OCI-LY7 (cell line): ENCODE results near the gene GATA2. TPM values are rescaled to one million over a fixed set of nuclear protein-coding genes. Genes with fewer than 3 reads are reported as not detected.

ENCODE experiments used
- BruUV-seq: library from RNA; stranded (reverse); fragments of 400-500 nt; replicated peaks from 2 replicates; lab custom pipeline; 2021; lab: Mats Ljungman, UMichigan
- CTCF ChIA-PET: fragments of 300-600 bp; sonication (Branson Sonifier 250); formaldehyde crosslinking; loops from one replicate; lab custom pipeline; 2022; ENCODE audit warnings: antibody characterized with exemption; ENCODE audit not compliant: unreplicated experiment; lab: Charles Lee
- POLR2A ChIA-PET: fragments of 300-600 bp; sonication (Branson Sonifier 250); formaldehyde crosslinking; loops from one replicate; lab custom pipeline; 2022; ENCODE audit warnings: antibody characterized with exemption; lab: Charles Lee
- DNase-seq: peaks from one replicate; pipeline ENCODE4 v3.0.0-alpha.2; 2015; ENCODE audit warnings: low spot score
- H2AFZ ChIP-seq: fragments of 200-600 bp; sonication (generic), shearing (Covaris generic); 2 replicates; pipeline ENCODE4 v1.6.1; 2014; ENCODE audit warnings: mild to moderate bottlenecking, antibody characterized with exemption, low read length, moderate library complexity
- H3K27ac ChIP-seq: fragments of 200-600 bp; sonication (generic); 2 replicates; pipeline ENCODE4 v1.5.1; 2014; ENCODE audit warnings: mixed run types, low read depth, mild to moderate bottlenecking, moderate library complexity, low read length, inconsistent platforms; ENCODE audit not compliant: poor library complexity, severe bottlenecking
- H3K36me3 ChIP-seq: fragments of 200-600 bp; sonication (generic); 2 replicates; pipeline ENCODE4 v1.6.1; 2014; ENCODE audit warnings: mild to moderate bottlenecking, antibody characterized with exemption, low read length, moderate library complexity, mixed read lengths; ENCODE audit not compliant: insufficient read depth
- H3K4me1 ChIP-seq: fragments of 200-600 bp; sonication (generic); 2 replicates; pipeline ENCODE4 v1.5.1; 2014; ENCODE audit warnings: mild to moderate bottlenecking, low read length; ENCODE audit not compliant: insufficient read depth, poor library complexity, severe bottlenecking
- H3K4me2 ChIP-seq: fragments of 200-600 bp; sonication (generic); 2 replicates; pipeline ENCODE4 v1.6.1; 2014; ENCODE audit warnings: mild to moderate bottlenecking, low read length
- H3K4me3 ChIP-seq: fragments of 200-600 bp; sonication (generic); 2 replicates; pipeline ENCODE4 v1.5.1; 2014; ENCODE audit warnings: mild to moderate bottlenecking, low read depth, low read length; ENCODE audit not compliant: poor library complexity, severe bottlenecking
- H3K79me2 ChIP-seq: fragments of 200-600 bp; sonication (generic); 2 replicates; pipeline ENCODE4 v1.6.1; 2016; ENCODE audit warnings: low read depth, mild to moderate bottlenecking, low read length, moderate library complexity, mixed read lengths; ENCODE audit not compliant: insufficient read depth
- H3K9me2 ChIP-seq: fragments of 200-600 bp; sonication (generic); 2 replicates; pipeline ENCODE4 v1.6.1; 2016; ENCODE audit warnings: mild to moderate bottlenecking, low read length, mixed read lengths; ENCODE audit not compliant: insufficient read depth
- H3K9me3 ChIP-seq: fragments of 200-600 bp; sonication (generic); 2 replicates; pipeline ENCODE4 v1.6.1; 2014; ENCODE audit warnings: mild to moderate bottlenecking, mixed run types, low read length, mixed read lengths
- H4K20me1 ChIP-seq: fragments of 200-600 bp; sonication (generic); 2 replicates; pipeline ENCODE4 v1.6.1; 2014; ENCODE audit warnings: mild to moderate bottlenecking, antibody characterized with exemption, low read length, moderate library complexity, mixed read lengths; ENCODE audit not compliant: insufficient read depth
- CTCF ChIP-seq: fragments of 200-600 bp; sonication (generic); conservative IDR thresholded peaks from 2 replicates; pipeline ENCODE4 v1.5.1; 2014; ENCODE audit warnings: mild to moderate bottlenecking, antibody characterized with exemption, low read length, moderate library complexity, mixed read lengths
- EZH2phosphoT487 ChIP-seq: fragments of 200-600 bp; sonication (generic); IDR thresholded peaks from 2 replicates; pipeline ENCODE4 v1.6.1; 2018; ENCODE audit warnings: low read depth, borderline replicate concordance, mild to moderate bottlenecking, mixed run types, antibody characterized with exemption, low read length, moderate library complexity, mixed read lengths
- intact Hi-C: fragments of 100-400 bp; cut with micrococcal nuclease; formaldehyde crosslinking; loops from one replicate; pipeline ENCODE4 v1.10.0; 2022; ENCODE audit not compliant: unreplicated experiment
- total RNA-seq, 2 experiments: library from RNA; depleted of rRNA in 1 of 2; stranded (reverse); fragments of >200 nt in 1 of 2; shearing (Covaris generic) in 1 of 2; gene quantifications; 2 replicates each; pipeline ENCODE4 v1.2.3, GENCODE V29; 2014 to 2022

The GATA2 gene
- total RNA-seq, 2 experiments from 2014 or later, result not detected

- Histone ChIP-seq H3K4me1 (no peaks in the 10 kb centered on the region), H3K4me2 (no peak overlapping the region), H3K4me3 (no peak overlapping the region), H3K9me2 (no peaks in the 10 kb centered on the region), H2AFZ (no peak overlapping the region), H3K27ac (no peak overlapping the region), H4K20me1 (no peaks in the 10 kb centered on the region), H3K9me3 (no peaks in the 10 kb centered on the region), H3K36me3 (no peaks in the 10 kb centered on the region), H3K79me2 (no peaks in the 10 kb centered on the region)
- no peak for DNase-seq
- CTCF ChIA-PET, result no interaction called here
- POLR2A ChIA-PET, result interaction anchor here (0.7 kb wide), 1 partner anchor 277 kb away, joined by 3 read pairs; no protein-coding TSS in a partner anchor
- intact Hi-C loops, result no loop called here
- BruUV-seq, result no TSS peak
- TF ChIP-seq CTCF (no peak), EZH2phosphoT487 (no peak)
Measured at GRCh38 chr3:128432301-128432970, 60.6 kb downstream of the GATA2 start.

GRCh38 chr3:128431803-128432300 lies 61.1 kb downstream of the GATA2 start:
- Histone ChIP-seq H3K36me3 (no peaks in the 10 kb centered on the region), H3K9me2 (no peaks in the 10 kb centered on the region), H3K9me3 (no peaks in the 10 kb centered on the region), H2AFZ (no peak overlapping the region), H3K27ac (no peak overlapping the region), H3K4me3 (no peak overlapping the region), H3K79me2 (no peaks in the 10 kb centered on the region), H3K4me2 (no peak overlapping the region), H4K20me1 (no peaks in the 10 kb centered on the region), H3K4me1 (no peaks in the 10 kb centered on the region)
- ChIA-PET POLR2A (no interaction called here), CTCF (no interaction called here)
- TF ChIP-seq EZH2phosphoT487, result no peak
- TF ChIP-seq CTCF, result no peak
- DNase-seq, result no peak
- intact Hi-C loops, result no loop called here
- no TSS peak for BruUV-seq

GRCh38 chr3:128430731-128431130 lies 62.3 kb downstream of the GATA2 start:
- no peak overlapping the region for H3K4me2 ChIP-seq
- CTCF ChIA-PET, result no interaction called here
- no peaks in the 10 kb centered on the region for H3K79me2 ChIP-seq
- POLR2A ChIA-PET, result no interaction called here
- H3K9me2 ChIP-seq, result no peaks in the 10 kb centered on the region
- H2AFZ ChIP-seq, result no peak overlapping the region
- no TSS peak for BruUV-seq
- TF ChIP-seq EZH2phosphoT487 (no peak), CTCF (no peak)
- no peak overlapping the region for H3K27ac ChIP-seq
- no peak for DNase-seq
- intact Hi-C loops, result no loop called here
- no peaks in the 10 kb centered on the region for H3K4me1 ChIP-seq
- no peaks in the 10 kb centered on the region for H3K9me3 ChIP-seq
- no peak overlapping the region for H3K4me3 ChIP-seq
- H3K36me3 ChIP-seq, result no peaks in the 10 kb centered on the region
- H4K20me1 ChIP-seq, result no peaks in the 10 kb centered on the region
